ENCODE data around the gene LIG1. TPM values are rescaled to one million over a fixed set of nuclear protein-coding genes. Genes with fewer than 3 reads are reported as not detected.

Gene LIG1
- total and polyA plus RNA-seq, 2 of the 13 experiments (the other 11 are each of a cell fraction or from before 2014, with no cell fraction given) = 20.1 to 64.4 TPM

DNA sequence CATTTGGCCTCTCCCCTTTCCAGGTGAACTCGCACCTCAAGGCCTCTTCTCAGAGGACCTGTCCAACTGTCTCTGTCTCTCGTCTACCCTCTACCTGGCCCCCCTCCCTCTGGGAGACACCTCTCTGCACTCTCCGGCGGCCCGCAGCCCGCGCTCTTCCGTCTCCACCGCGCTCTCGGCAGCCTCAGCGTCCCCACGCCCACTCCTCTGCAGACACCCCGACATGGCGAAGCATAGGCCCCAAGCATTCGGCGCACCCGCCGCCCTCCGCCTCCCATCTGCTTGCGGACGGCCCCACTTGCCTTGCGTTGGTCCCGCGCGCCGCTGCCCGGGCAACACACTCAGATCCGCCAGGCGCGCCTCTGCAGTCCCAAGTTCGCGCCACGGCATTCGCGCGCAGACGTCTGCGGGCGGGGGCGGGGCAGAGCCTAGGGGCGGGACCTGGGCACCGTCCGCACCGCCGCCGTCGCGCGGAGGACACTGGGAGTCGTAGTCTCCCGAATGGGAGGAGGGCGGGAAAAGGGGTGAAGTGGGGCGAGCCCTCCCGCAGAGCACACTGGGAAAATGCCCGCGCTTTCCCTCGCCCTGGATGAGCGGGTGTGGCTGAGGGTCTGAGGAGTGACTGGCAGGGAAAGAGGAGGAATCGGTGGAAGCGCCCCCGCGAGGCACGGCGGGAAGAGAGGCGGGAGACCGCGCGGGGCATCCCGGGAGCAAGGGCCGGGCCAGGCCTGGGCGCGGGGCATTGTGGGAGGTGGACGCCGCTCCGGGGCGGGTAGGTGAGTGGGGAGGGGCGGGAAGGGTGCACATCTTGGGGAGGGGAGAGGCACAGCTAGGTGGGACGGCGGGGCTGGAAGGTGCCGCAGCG is at the start of gene LIG1, which contains the start of gene ZSWIM9 (continued):
- TF ChIP-seq ZNF687 (CRISPR knock-in tag; IDR thresholded peaks at IDR 0.05) (peak; percentile 86), TAF1 (CRISPR knock-in tag; IDR thresholded peaks at IDR 0.05) (peak; percentile 74; the same call in 1 of the 2 replicates), BRCA1 (CRISPR knock-in tag; IDR thresholded peaks at IDR 0.05) (no peak), DNMT3B (CRISPR knock-in tag; conservative IDR thresholded peaks at IDR 0.05) (no peak), HCFC1 (IDR thresholded peaks at IDR 0.05; ENCODE audit: low read depth, low read length) (peak; percentile 81), CEBPB (IDR thresholded peaks at IDR 0.05; ENCODE audit: borderline replicate concordance, low read depth, low read length) (no peak), HINFP (CRISPR knock-in tag; IDR thresholded peaks at IDR 0.05; ENCODE audit: low read depth) (peak; percentile 54; the same call in 1 of the 2 replicates), ZFP36L1 (CRISPR knock-in tag; IDR thresholded peaks at IDR 0.05) (peak; percentile 80; the same call in 1 of the 2 replicates), RFX1 (IDR thresholded peaks at IDR 0.05) (peak; percentile 35; the same call in 1 of the 2 replicates), PRDM4 (CRISPR knock-in tag; IDR thresholded peaks at IDR 0.05; ENCODE audit: borderline replicate concordance) (no peak), SAFB2 (CRISPR knock-in tag; IDR thresholded peaks at IDR 0.05; ENCODE audit: borderline replicate concordance, low read depth) (no peak), PRPF4 (IDR thresholded peaks at IDR 0.05; ENCODE audit: low read depth, low read length, poor library complexity, severe bottlenecking) (no peak), TOE1 (CRISPR knock-in tag; IDR thresholded peaks at IDR 0.05) (0 out of 2 replicates have a peak, but pooled peaks have one; percentile 28), ZNF75D (CRISPR knock-in tag; IDR thresholded peaks at IDR 0.05; ENCODE audit: borderline replicate concordance) (no peak), IRX3 (CRISPR knock-in tag; IDR thresholded peaks at IDR 0.05; ENCODE audit: borderline replicate concordance, low read depth) (no peak), WIZ (CRISPR knock-in tag; IDR thresholded peaks at IDR 0.05) (peak; percentile 37; the same call in 1 of the 2 replicates), ZNF792 (CRISPR knock-in tag; IDR thresholded peaks at IDR 0.05) (peak; percentile 73; the same call in 1 of the 2 replicates), NFIB (CRISPR knock-in tag; IDR thresholded peaks at IDR 0.05; ENCODE audit: borderline replicate concordance) (no peak), THAP11 (CRISPR knock-in tag; IDR thresholded peaks at IDR 0.05) (peak; percentile 96), THAP8 (CRISPR knock-in tag; IDR thresholded peaks at IDR 0.05; ENCODE audit: borderline replicate concordance) (no peak), ZNF546 (CRISPR knock-in tag; conservative IDR thresholded peaks at IDR 0.05) (no peak)
